HCT116 (cell line): ENCODE measurements around the gene CFC1. TPM values are rescaled to one million over a fixed set of nuclear protein-coding genes. Genes with fewer than 3 reads are reported as not detected.
"Not testable (repeated sequence)": the region's sequence is repeated elsewhere in the genome, so short reads cannot be mapped to it uniquely, and the experiment has no call there.

Source experiments
- ATAC-seq: fragments of 200-7000 bp; cut with Tn5 transposase; 2 replicates; pipeline ENCODE4 v1.9.1; 2020; ENCODE audit warnings: mild to moderate bottlenecking, moderate library complexity
- BruUV-seq: library from RNA; stranded (reverse); fragments of 400-500 nt; replicated peaks from 2 replicates; lab custom pipeline; 2021; lab: Mats Ljungman, UMichigan
- CTCF ChIA-PET: fragments of 300-600 bp; sonication (Branson Sonifier 250); formaldehyde crosslinking; loops from one replicate; lab custom pipeline; 2021; ENCODE audit warnings: antibody characterized with exemption; lab: Charles Lee
- POLR2A ChIA-PET: fragments of 300-600, 350-600 bp; sonication (Branson Sonifier 250); formaldehyde crosslinking; loops from one replicate; lab custom pipeline; 2021; ENCODE audit warnings: antibody characterized with exemption; lab: Charles Lee
- RAD21 ChIA-PET, 2 experiments: fragments of 300-600 bp; sonication (Branson Sonifier 250); formaldehyde crosslinking; loops; one replicate each; lab custom pipeline; 2023; ENCODE audit warnings: low total read pairs in 2 of 2; ENCODE audit not compliant: uncharacterized antibody in 2 of 2, unreplicated experiment in 2 of 2, low non-redundant PET in 1 of 2; lab: Charles Lee
- DNase-seq: peaks from one replicate; pipeline ENCODE4 v3.0.0-alpha.2; 2010; ENCODE audit warnings: low read depth, low spot score
- H2AFZ ChIP-seq: fragments of 200-600 bp; shearing (Covaris generic), sonication (generic); 2 replicates; pipeline ENCODE4 v1.6.1; 2017; ENCODE audit warnings: low read depth, mixed run types, mixed read lengths, antibody characterized with exemption, low read length; ENCODE audit not compliant: poor library complexity, severe bottlenecking
- H3K27ac ChIP-seq: 2 replicates; pipeline ENCODE4 v1.5.1; 2012; ENCODE audit warnings: low read depth, low read length
- H3K27me3 ChIP-seq: fragments of 200-600 bp; sonication (generic); 2 replicates; pipeline ENCODE4 v1.6.1; 2016; ENCODE audit warnings: mixed run types, low read length, mixed read lengths; ENCODE audit not compliant: insufficient read depth
- H3K36me3 ChIP-seq, 2 experiments: fragments of 200-500 bp in 1 of 2; fragments of 200-600 bp in 1 of 2; sonication (Bioruptor generic) in 1 of 2; sonication (generic) in 1 of 2; 2 replicates each; pipeline versions ENCODE4 v1.5.1 to v1.6.1; 2014 to 2016; ENCODE audit warnings: low read length in 2 of 2, inconsistent platforms in 1 of 2, mixed read lengths in 1 of 2, mixed run types in 1 of 2; ENCODE audit not compliant: insufficient read depth in 2 of 2, control insufficient read depth in 1 of 2
- H3K4me1 ChIP-seq, 2 experiments: fragments of 200-600 bp in 1 of 2; sonication (generic) in 1 of 2; 2 replicates each; pipeline versions ENCODE4 v1.5.1 to v1.6.1; 2012 to 2017; ENCODE audit warnings: low read length in 2 of 2, inconsistent platforms in 1 of 2, mild to moderate bottlenecking in 1 of 2, mixed read lengths in 1 of 2, mixed run types in 1 of 2, moderate library complexity in 1 of 2; ENCODE audit not compliant: insufficient read depth in 2 of 2, control insufficient read depth in 1 of 2
- H3K4me2 ChIP-seq: fragments of 200-600 bp; sonication (generic); 2 replicates; pipeline ENCODE4 v1.6.1; 2017; ENCODE audit warnings: mixed run types, low read length, mixed read lengths
- H3K4me3 ChIP-seq, 2 experiments: fragments of 200-600 bp in 1 of 2; sonication (generic) in 1 of 2; replicated peaks in 1 of 2; 2 replicates each; pipeline ENCODE4 v1.5.1; 2011 to 2016; ENCODE audit warnings: low read length in 2 of 2, control low read depth in 1 of 2, low read depth in 1 of 2, mild to moderate bottlenecking in 1 of 2, mixed read lengths in 1 of 2, mixed run types in 1 of 2
- H3K79me2 ChIP-seq: fragments of 200-600 bp; sonication (generic); 2 replicates; pipeline ENCODE4 v1.6.1; 2017; ENCODE audit warnings: mild to moderate bottlenecking, mixed run types, low read length, moderate library complexity, mixed read lengths; ENCODE audit not compliant: insufficient read depth
- H3K9ac ChIP-seq: fragments of 200-600 bp; sonication (generic); 2 replicates; pipeline ENCODE4 v1.6.1; 2016; ENCODE audit warnings: low read length, mixed read lengths
- H3K9me2 ChIP-seq: fragments of 200-600 bp; sonication (generic), shearing (Covaris generic); 2 replicates; pipeline ENCODE4 v1.6.1; 2017; ENCODE audit warnings: mixed run types, mild to moderate bottlenecking, moderate library complexity; ENCODE audit not compliant: insufficient read depth
- H3K9me3 ChIP-seq, 2 experiments: fragments of 200-500 bp in 1 of 2; fragments of 200-600 bp in 1 of 2; sonication (Bioruptor generic) in 1 of 2; sonication (generic) in 1 of 2; 2 replicates each; pipeline ENCODE4 v1.6.1; 2014 to 2017; ENCODE audit warnings: low read length in 2 of 2, mixed read lengths in 2 of 2, inconsistent platforms in 1 of 2, low read depth in 1 of 2, mild to moderate bottlenecking in 1 of 2, mixed run types in 1 of 2, moderate library complexity in 1 of 2; ENCODE audit not compliant: control insufficient read depth in 1 of 2, insufficient read depth in 1 of 2
- H4K20me1 ChIP-seq: fragments of 200-600 bp; sonication (generic), shearing (Covaris generic); 2 replicates; pipeline ENCODE4 v1.6.1; 2017; ENCODE audit warnings: mixed run types, mild to moderate bottlenecking, moderate library complexity; ENCODE audit not compliant: insufficient read depth
- intact Hi-C: fragments of 100-400 bp; cut with micrococcal nuclease; formaldehyde crosslinking; loops from 2 replicates; pipeline ENCODE4 v1.10.0; 2022
- total RNA-seq: library from RNA; stranded (reverse); gene quantifications from one replicate; pipeline ENCODE4 v1.2.1, GENCODE V29; 2021; ENCODE audit not compliant: unreplicated experiment

Gene CFC1
- total RNA-seq, 1 experiment from 2014 or later = not detected

DNA sequence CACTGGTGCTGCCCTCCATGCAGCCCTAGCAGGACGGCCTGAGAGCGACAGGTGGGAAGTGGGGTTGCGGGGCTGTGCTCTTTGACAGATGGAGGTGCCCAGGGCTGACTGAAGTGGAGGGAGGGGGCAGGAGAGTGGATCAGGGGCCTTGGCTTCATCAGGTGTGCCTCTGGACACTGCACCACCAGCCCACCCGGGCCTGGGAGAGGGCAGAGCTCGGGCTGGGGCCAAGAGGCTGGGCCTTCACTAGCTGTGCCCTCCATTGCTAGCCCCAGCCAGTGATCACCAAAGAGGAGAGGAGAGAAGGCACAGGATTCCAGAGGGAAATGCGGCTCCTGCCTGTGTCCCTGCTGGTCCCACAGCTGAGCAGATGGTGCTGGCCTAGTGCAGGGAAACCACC, 2.6 kb downstream of the CFC1 start:
- H2AFZ ChIP-seq, H3K79me2 ChIP-seq, CTCF ChIA-PET, DNase-seq, H3K4me1 ChIP-seq, H3K9me2 ChIP-seq, intact Hi-C loops, H3K9me3 ChIP-seq, H3K27ac ChIP-seq, H3K4me3 ChIP-seq, H3K9ac ChIP-seq, BruUV-seq, H3K27me3 ChIP-seq, POLR2A ChIA-PET, RAD21 ChIA-PET, H3K36me3 ChIP-seq, H4K20me1 ChIP-seq, H3K4me2 ChIP-seq: not testable (repeated sequence)
- ATAC-seq = peak; percentile 17; the same call in 1 of the 2 replicates

DNA sequence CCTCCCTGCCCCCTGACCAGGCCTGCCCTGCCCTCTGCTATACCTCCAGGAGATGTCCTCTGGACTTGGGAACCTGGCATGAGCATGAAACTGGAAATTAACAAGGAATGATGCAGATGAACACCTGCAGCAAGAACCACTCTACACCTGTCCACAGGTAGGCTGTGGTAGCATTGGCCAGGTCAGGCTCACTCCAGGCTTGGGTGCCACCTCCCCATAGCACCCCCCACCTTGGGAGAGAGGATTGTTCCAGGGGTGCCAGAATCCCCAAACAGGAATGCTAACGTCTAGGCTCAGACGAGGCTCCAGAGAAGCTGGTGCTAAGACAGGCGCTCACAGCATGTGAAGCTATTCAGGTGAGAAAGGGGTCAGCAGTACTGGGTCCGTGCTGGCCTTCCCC, 5.4 kb downstream of the CFC1 start:
- H3K9ac ChIP-seq, H4K20me1 ChIP-seq, H3K27me3 ChIP-seq, BruUV-seq, H3K4me3 ChIP-seq, CTCF ChIA-PET, intact Hi-C loops, H3K36me3 ChIP-seq, H3K4me1 ChIP-seq, ATAC-seq, H3K9me3 ChIP-seq, H3K9me2 ChIP-seq, POLR2A ChIA-PET, H3K79me2 ChIP-seq, DNase-seq, RAD21 ChIA-PET, H3K4me2 ChIP-seq, H3K27ac ChIP-seq, H2AFZ ChIP-seq: not testable (repeated sequence)

DNA sequence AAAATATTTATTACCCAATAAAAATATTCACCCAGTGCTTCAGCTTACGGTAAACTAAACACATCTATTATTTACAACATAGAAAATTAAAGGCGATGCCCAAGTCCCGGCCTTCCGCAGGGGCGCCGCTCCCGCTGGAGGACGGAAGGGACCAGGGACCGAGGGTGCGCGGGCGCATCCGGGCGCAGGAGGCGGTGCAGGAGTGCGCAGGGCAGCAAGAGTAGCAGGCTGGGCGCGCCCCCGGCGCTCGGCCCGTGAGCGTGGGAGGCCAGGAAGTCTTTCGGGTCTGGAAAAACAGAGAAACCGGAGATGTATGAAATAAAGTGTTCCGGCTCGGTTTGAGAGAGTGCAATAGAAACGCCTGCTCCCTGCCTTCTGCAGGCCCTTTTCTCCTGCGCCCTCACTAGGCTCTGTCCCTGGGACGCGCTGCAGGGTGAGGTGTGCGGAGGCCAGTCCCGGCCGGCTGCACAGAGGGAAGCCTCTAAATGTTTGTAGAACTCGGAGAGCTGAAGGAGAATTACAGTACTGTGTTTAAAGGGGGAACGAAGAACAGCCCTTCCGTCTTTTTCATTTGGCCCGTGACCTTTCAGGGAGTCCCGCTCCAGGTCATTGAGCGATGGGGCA, 6.5 kb downstream of the CFC1 start:
- intact Hi-C loops, H3K27ac ChIP-seq, BruUV-seq, H3K4me2 ChIP-seq, H2AFZ ChIP-seq, H3K4me3 ChIP-seq, DNase-seq, H3K9ac ChIP-seq, H3K9me3 ChIP-seq, POLR2A ChIA-PET, H3K4me1 ChIP-seq, CTCF ChIA-PET, H3K79me2 ChIP-seq, RAD21 ChIA-PET, H3K9me2 ChIP-seq, ATAC-seq, H3K36me3 ChIP-seq, H4K20me1 ChIP-seq, H3K27me3 ChIP-seq: not testable (repeated sequence)

DNA sequence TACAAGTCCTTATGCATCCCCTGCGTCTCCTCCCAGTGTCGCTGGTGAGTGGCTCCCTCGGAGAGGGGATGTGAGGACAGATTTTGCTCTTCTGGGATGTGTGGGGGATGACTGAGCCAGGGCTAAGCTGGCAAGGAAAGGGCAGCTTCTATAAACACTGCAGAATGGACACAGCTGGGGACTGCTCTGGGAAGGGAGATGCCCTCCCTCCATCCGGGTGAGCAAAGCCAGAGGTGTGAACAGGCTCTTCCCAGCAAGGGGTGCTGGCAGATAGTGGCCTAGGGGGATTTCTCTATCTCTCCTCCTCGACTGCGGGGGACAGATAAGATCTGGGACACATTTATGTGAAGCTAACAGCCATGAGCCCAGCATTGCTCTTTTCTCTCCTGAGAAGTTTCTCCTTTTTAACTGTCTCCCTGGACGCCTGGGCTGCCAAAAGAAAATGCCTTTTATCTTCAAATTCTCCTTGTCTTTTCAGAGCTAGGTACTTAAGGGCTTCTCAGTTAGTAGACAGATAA, 8.5 kb downstream of the CFC1 start:
- H3K9me3 ChIP-seq, POLR2A ChIA-PET, CTCF ChIA-PET, H3K9me2 ChIP-seq, H3K4me2 ChIP-seq, H4K20me1 ChIP-seq, H3K27me3 ChIP-seq, DNase-seq, RAD21 ChIA-PET, H3K79me2 ChIP-seq, H3K27ac ChIP-seq, H3K4me3 ChIP-seq, H3K36me3 ChIP-seq, H3K9ac ChIP-seq, BruUV-seq, H2AFZ ChIP-seq, H3K4me1 ChIP-seq, intact Hi-C loops: not testable (repeated sequence)
- ATAC-seq = peak; percentile 20; the same call in 1 of the 2 replicates
